PC-3 (cell line): ENCODE data around the gene MTHFD1L. TPM values are rescaled to one million over a fixed set of nuclear protein-coding genes. Genes with fewer than 3 reads are reported as not detected.

Source experiments
- ATAC-seq: fragments of 200-7000 bp; cut with Tn5 transposase; 2 replicates; pipeline ENCODE4 v1.9.1; 2020; ENCODE audit warnings: mild to moderate bottlenecking, moderate library complexity
- BruUV-seq: library from RNA; stranded (reverse); fragments of 400-500 nt; replicated peaks from 2 replicates; lab custom pipeline; 2021; lab: Mats Ljungman, UMichigan
- CTCF ChIA-PET: fragments of 300-600 bp; sonication (Branson Sonifier 250); formaldehyde crosslinking; loops from one replicate; lab custom pipeline; 2022; ENCODE audit warnings: antibody characterized with exemption; lab: Charles Lee
- POLR2A ChIA-PET: fragments of 300-600 bp; sonication (Branson Sonifier 250); formaldehyde crosslinking; loops from one replicate; lab custom pipeline; 2022; ENCODE audit warnings: antibody characterized with exemption; ENCODE audit not compliant: unreplicated experiment; lab: Charles Lee
- DNase-seq: peaks from one replicate; pipeline ENCODE4 v3.0.0-alpha.2; 2015
- H2AFZ ChIP-seq: fragments of 300-600 bp; sonication (generic); 2 replicates; pipeline ENCODE4 v1.6.0; 2016; ENCODE audit warnings: antibody characterized with exemption, low read length
- H3F3A ChIP-seq: fragments of 300-600 bp; sonication (generic); one replicate; pipeline ENCODE4 v1.6.0; 2017; ENCODE audit warnings: antibody characterized with exemption, low read length, control low read depth, mild to moderate bottlenecking; ENCODE audit not compliant: unreplicated experiment
- H3K27ac ChIP-seq: fragments of 300-600 bp; sonication (generic); 2 replicates; pipeline ENCODE4 v1.5.1; 2016; ENCODE audit warnings: mild to moderate bottlenecking, low read length
- H3K27me3 ChIP-seq: fragments of 300-600 bp; sonication (generic); 2 replicates; pipeline ENCODE4 v1.6.1; 2016; ENCODE audit warnings: low read length, mixed read lengths
- H3K36me3 ChIP-seq: fragments of 300-600 bp; sonication (generic); 2 replicates; pipeline ENCODE4 v1.6.1; 2016; ENCODE audit warnings: low read depth, mixed run types, low read length, mixed read lengths
- H3K4me1 ChIP-seq: fragments of 300-600 bp; sonication (generic); 2 replicates; pipeline ENCODE4 v1.5.1; 2016; ENCODE audit warnings: low read length; ENCODE audit not compliant: insufficient read depth
- H3K4me2 ChIP-seq: fragments of 300-600 bp; sonication (generic); 2 replicates; pipeline ENCODE4 v1.6.0; 2016; ENCODE audit warnings: low read length
- H3K4me3 ChIP-seq: fragments of 300-600 bp; sonication (generic); 2 replicates; pipeline ENCODE4 v1.5.1; 2016; ENCODE audit warnings: mild to moderate bottlenecking, low read length, mixed read lengths
- H3K79me2 ChIP-seq: fragments of 300-600 bp; sonication (generic); 2 replicates; pipeline ENCODE4 v1.6.1; 2017; ENCODE audit warnings: low read length, mixed read lengths
- H3K9ac ChIP-seq: fragments of 300-600 bp; sonication (generic); 2 replicates; pipeline ENCODE4 v1.6.0; 2016; ENCODE audit warnings: mild to moderate bottlenecking, low read length
- H3K9me2 ChIP-seq: fragments of 300-600 bp; sonication (generic); replicated peaks from 2 replicates; pipeline ENCODE4 v1.6.1; 2016; ENCODE audit warnings: mixed run types, low read length, mixed read lengths
- H3K9me3 ChIP-seq: fragments of 300-600 bp; sonication (generic); 2 replicates; pipeline ENCODE4 v1.6.1; 2016; ENCODE audit warnings: low read length, mixed read lengths
- H4K20me1 ChIP-seq: fragments of 300-600 bp; sonication (generic); 2 replicates; pipeline ENCODE4 v1.6.1; 2016; ENCODE audit warnings: low read length, mixed read lengths
- CTCF ChIP-seq: fragments of 300-600 bp; sonication (generic); conservative IDR thresholded peaks from 2 replicates; pipeline ENCODE4 v1.5.1; 2017; ENCODE audit warnings: antibody characterized with exemption, low read depth, mild to moderate bottlenecking, low read length
- EZH2 ChIP-seq: fragments of 300-600 bp; sonication (generic); IDR thresholded peaks from one replicate; pipeline ENCODE4 v1.6.1; 2017; ENCODE audit warnings: antibody characterized with exemption, mild to moderate bottlenecking, low read length; ENCODE audit not compliant: unreplicated experiment
- EZH2phosphoT487 ChIP-seq: fragments of 300-600 bp; sonication (generic); IDR thresholded peaks from 2 replicates; pipeline ENCODE4 v1.6.1; 2018; ENCODE audit warnings: mild to moderate bottlenecking, antibody characterized with exemption, low read length, borderline replicate concordance
- intact Hi-C: fragments of 100-400 bp; cut with micrococcal nuclease; formaldehyde crosslinking; loops from 2 replicates; pipeline ENCODE4 v1.9.0; 2023
- total RNA-seq: library from RNA; depleted of rRNA; stranded (reverse); fragments of >200 nt; gene quantifications from 2 replicates; pipeline ENCODE4 v1.2.3, GENCODE V29; 2014

The MTHFD1L gene
- total RNA-seq, 1 experiment from 2014 or later: 11.9 TPM

GRCh38 chr6:151087861-151088598, 222.5 kb downstream of the MTHFD1L start:
- H3K4me3 ChIP-seq: no peak overlapping the region
- H2AFZ ChIP-seq: no peak overlapping the region
- BruUV-seq: no TSS peak
- intact Hi-C loops: loop anchor here (5.0 kb wide), 1 partner anchor 61 kb away; no protein-coding TSS in a partner anchor
- no peaks in the 10 kb centered on the region for H4K20me1 ChIP-seq
- H3K27ac ChIP-seq: 0 out of 2 replicates have a peak overlapping the region, but pooled peaks have one; percentile 3
- H3K27me3 ChIP-seq: no peaks in the 10 kb centered on the region
- ATAC-seq: no peak
- no peak overlapping the region for H3K4me2 ChIP-seq
- no peaks in the 10 kb centered on the region for H3K9me3 ChIP-seq
- no peaks in the 10 kb centered on the region for H3K36me3 ChIP-seq
- ChIA-PET POLR2A (no interaction called here), CTCF (no interaction called here)
- no peak for DNase-seq
- TF ChIP-seq EZH2phosphoT487 (no peak), CTCF (no peak), EZH2 (no peak)
- H3K9ac ChIP-seq: no peak overlapping the region
- peaks cover 4% of the 10 kb centered on the region; the same call in 1 of the 2 replicates for H3K79me2 ChIP-seq
- H3F3A ChIP-seq: no peaks in the 10 kb centered on the region
- no peaks in the 10 kb centered on the region for H3K9me2 ChIP-seq
- H3K4me1 ChIP-seq: peaks cover 42% of the 10 kb centered on the region

- intact Hi-C loops: loop anchor here (5.0 kb wide), 1 partner anchor 61 kb away; no protein-coding TSS in a partner anchor
- H3K4me3 ChIP-seq: no peak overlapping the region
- no peaks in the 10 kb centered on the region for H3K27me3 ChIP-seq
- DNase-seq: no peak
- BruUV-seq: no TSS peak
- H3K4me2 ChIP-seq: no peak overlapping the region
- no peaks in the 10 kb centered on the region for H4K20me1 ChIP-seq
- no peak overlapping the region for H2AFZ ChIP-seq
- POLR2A ChIA-PET: no interaction called here
- H3K9me3 ChIP-seq: no peaks in the 10 kb centered on the region
- no peak overlapping the region for H3K9ac ChIP-seq
- no peaks in the 10 kb centered on the region for H3K36me3 ChIP-seq
- no peak overlapping the region for H3K27ac ChIP-seq
- H3K4me1 ChIP-seq: peaks cover 41% of the 10 kb centered on the region
- H3F3A ChIP-seq: no peaks in the 10 kb centered on the region
- TF ChIP-seq EZH2phosphoT487 (no peak), CTCF (no peak), EZH2 (no peak)
- no peak for ATAC-seq
- peaks cover 2% of the 10 kb centered on the region; the same call in 1 of the 2 replicates for H3K79me2 ChIP-seq
- CTCF ChIA-PET: no interaction called here
- no peaks in the 10 kb centered on the region for H3K9me2 ChIP-seq
Observed at GRCh38 chr6:151088599-151088935, 223.1 kb downstream of the MTHFD1L start.

GRCh38 chr6:151088963-151089362, 223.5 kb downstream of the MTHFD1L start:
- TF ChIP-seq EZH2phosphoT487 (no peak), CTCF (no peak), EZH2 (no peak)
- peaks cover 37% of the 10 kb centered on the region for H3K4me1 ChIP-seq
- POLR2A ChIA-PET: no interaction called here
- no peaks in the 10 kb centered on the region for H3K9me2 ChIP-seq
- ATAC-seq (no peak), DNase-seq (no peak)
- no peaks in the 10 kb centered on the region for H3K79me2 ChIP-seq
- no peak overlapping the region for H3K27ac ChIP-seq
- no peaks in the 10 kb centered on the region for H3K27me3 ChIP-seq
- intact Hi-C loops: loop anchor here (5.0 kb wide), 1 partner anchor 62 kb away; no protein-coding TSS in a partner anchor
- H2AFZ ChIP-seq: no peak overlapping the region
- no peak overlapping the region for H3K4me2 ChIP-seq
- H3K4me3 ChIP-seq: no peak overlapping the region
- no peaks in the 10 kb centered on the region for H3K36me3 ChIP-seq
- no TSS peak for BruUV-seq
- no peaks in the 10 kb centered on the region for H4K20me1 ChIP-seq
- CTCF ChIA-PET: no interaction called here
- H3K9ac ChIP-seq: no peak overlapping the region
- H3F3A ChIP-seq: no peaks in the 10 kb centered on the region
- H3K9me3 ChIP-seq: no peaks in the 10 kb centered on the region
